ENCODE data around the gene S100A8. TPM values are rescaled to one million over a fixed set of nuclear protein-coding genes. Genes with fewer than 3 reads are reported as not detected.

S100A8 gene
- total RNA-seq, 1 experiment from 2014 or later: not detected

- Histone ChIP-seq H3K9me3 (ENCODE audit: low read depth, low read length, poor library complexity, severe bottlenecking) (no peaks in the 10 kb centered on the region), H3K27ac (ENCODE audit: low read depth, low read length, poor library complexity, severe bottlenecking) (no peak overlapping the region), H3K36me3 (ENCODE audit: insufficient read depth, low read length, poor library complexity, severe bottlenecking) (no peaks in the 10 kb centered on the region), H3K4me3 (ENCODE audit: low read depth, low read length, poor library complexity, severe bottlenecking) (no peak overlapping the region), H3K4me1 (ENCODE audit: insufficient read depth, low read length, poor library complexity, severe bottlenecking) (no peaks in the 10 kb centered on the region), H3K27me3 (replicated peaks; ENCODE audit: insufficient read depth, low read depth, low read length, poor library complexity) (peaks cover 97% of the 10 kb centered on the region)
- ChIA-PET POLR2A (ENCODE audit: low non-redundant PET) (no interaction called here), CTCF (interaction anchor here (0.6 kb wide), 1 partner anchor 18 kb away, joined by 4 read pairs; no protein-coding TSS in a partner anchor)
- BruUV-seq (replicated peaks): no TSS peak
- intact Hi-C loops (cut with micrococcal nuclease; ENCODE audit: unreplicated experiment): no loop called here
- no peak for DNase-seq (ENCODE audit: low spot score)
- no peak for TF ChIP-seq EZH2 (IDR thresholded peaks at IDR 0.05; ENCODE audit: borderline replicate concordance, low read depth, low read length, poor library complexity, severe bottlenecking)
- TF ChIP-seq, protein P1, sequence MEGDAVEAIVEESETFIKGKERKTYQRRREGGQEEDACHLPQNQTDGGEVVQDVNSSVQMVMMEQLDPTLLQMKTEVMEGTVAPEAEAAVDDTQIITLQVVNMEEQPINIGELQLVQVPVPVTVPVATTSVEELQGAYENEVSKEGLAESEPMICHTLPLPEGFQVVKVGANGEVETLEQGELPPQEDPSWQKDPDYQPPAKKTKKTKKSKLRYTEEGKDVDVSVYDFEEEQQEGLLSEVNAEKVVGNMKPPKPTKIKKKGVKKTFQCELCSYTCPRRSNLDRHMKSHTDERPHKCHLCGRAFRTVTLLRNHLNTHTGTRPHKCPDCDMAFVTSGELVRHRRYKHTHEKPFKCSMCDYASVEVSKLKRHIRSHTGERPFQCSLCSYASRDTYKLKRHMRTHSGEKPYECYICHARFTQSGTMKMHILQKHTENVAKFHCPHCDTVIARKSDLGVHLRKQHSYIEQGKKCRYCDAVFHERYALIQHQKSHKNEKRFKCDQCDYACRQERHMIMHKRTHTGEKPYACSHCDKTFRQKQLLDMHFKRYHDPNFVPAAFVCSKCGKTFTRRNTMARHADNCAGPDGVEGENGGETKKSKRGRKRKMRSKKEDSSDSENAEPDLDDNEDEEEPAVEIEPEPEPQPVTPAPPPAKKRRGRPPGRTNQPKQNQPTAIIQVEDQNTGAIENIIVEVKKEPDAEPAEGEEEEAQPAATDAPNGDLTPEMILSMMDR (conservative IDR thresholded peaks at IDR 0.05; ENCODE audit: low read depth, low read length): no peak
Observed at GRCh38 chr1:153346077-153346723, 44.7 kb downstream of the S100A8 start.

DNA sequence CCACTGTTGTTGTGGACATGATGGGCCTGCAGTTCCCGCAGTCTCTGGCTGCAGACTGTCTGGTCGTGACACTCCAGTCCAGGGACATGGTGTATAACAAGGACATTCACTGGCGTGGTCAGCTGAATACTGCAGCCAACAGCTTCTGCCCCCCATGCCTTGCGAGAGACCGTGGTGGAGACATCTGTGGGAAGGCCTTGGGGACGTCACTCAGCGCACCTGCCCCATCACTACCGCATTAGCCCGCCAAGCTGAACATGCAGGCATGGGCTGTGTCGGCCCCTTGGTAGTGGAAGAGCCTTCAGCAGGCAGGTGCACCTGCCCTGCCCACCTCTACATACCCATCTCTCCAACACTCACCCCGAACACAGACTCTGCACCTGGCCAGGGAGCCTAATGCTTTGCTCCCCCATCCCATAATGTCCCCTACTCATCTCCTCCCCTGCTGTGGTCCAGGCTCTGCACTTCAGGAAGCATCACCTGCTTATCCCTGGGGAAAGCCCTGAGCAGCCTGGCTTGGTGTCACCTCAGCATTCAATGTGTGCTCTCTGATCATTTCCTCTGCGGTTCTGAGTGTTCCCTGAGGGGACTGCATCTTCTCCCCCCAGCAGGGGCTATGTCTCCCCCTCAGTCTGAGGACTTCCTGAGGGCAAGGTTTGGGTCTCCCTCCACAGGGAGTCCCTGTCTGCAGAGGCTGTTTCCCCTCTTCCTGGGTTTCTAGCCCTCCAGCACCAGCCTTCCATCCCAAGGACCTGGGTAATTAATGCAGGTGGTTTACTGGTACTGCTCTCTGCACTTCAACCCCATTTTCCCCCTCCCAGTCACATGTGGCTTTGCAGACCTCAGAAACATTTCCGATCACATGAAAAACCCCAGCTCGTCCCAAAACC lies 45.4 kb downstream of the S100A8 start:
- no peak for TF ChIP-seq EZH2 (IDR thresholded peaks at IDR 0.05; ENCODE audit: borderline replicate concordance, low read depth, low read length, poor library complexity, severe bottlenecking)
- TF ChIP-seq, protein P1 (conservative IDR thresholded peaks at IDR 0.05; ENCODE audit: low read depth, low read length): no peak
- Histone ChIP-seq H3K27me3 (replicated peaks; ENCODE audit: insufficient read depth, low read depth, low read length, poor library complexity) (peaks cover 97% of the 10 kb centered on the region), H3K9me3 (ENCODE audit: low read depth, low read length, poor library complexity, severe bottlenecking) (no peaks in the 10 kb centered on the region), H3K27ac (ENCODE audit: low read depth, low read length, poor library complexity, severe bottlenecking) (no peak overlapping the region), H3K4me3 (ENCODE audit: low read depth, low read length, poor library complexity, severe bottlenecking) (no peak overlapping the region), H3K36me3 (ENCODE audit: insufficient read depth, low read length, poor library complexity, severe bottlenecking) (no peaks in the 10 kb centered on the region), H3K4me1 (ENCODE audit: insufficient read depth, low read length, poor library complexity, severe bottlenecking) (no peaks in the 10 kb centered on the region)
- intact Hi-C loops (cut with micrococcal nuclease; ENCODE audit: unreplicated experiment): no loop called here
- DNase-seq (ENCODE audit: low spot score): no peak
- POLR2A ChIA-PET (ENCODE audit: low non-redundant PET): no interaction called here
- CTCF ChIA-PET: interaction anchor here (0.6 kb wide), 1 partner anchor 19 kb away, joined by 4 read pairs; no protein-coding TSS in a partner anchor
- BruUV-seq (replicated peaks): no TSS peak

DNA sequence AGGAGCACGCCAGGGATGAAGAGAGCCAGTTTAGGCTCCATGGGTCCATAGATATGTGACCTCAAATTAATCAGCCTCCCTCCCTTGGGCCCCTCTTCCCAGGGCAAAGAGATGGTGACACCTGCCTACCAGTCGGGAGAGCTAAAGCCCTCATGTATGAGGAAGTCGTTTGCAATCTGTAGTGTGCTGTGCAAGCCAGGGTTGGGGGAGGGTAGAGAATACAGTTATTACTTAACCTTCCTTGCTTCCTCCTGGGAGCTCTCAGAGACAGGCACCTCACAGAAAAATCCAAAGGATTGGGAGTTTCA lies 46.2 kb downstream of the S100A8 start:
- ChIA-PET POLR2A (ENCODE audit: low non-redundant PET) (no interaction called here), CTCF (no interaction called here)
- Histone ChIP-seq H3K27ac (ENCODE audit: low read depth, low read length, poor library complexity, severe bottlenecking) (no peak overlapping the region), H3K9me3 (ENCODE audit: low read depth, low read length, poor library complexity, severe bottlenecking) (no peaks in the 10 kb centered on the region), H3K27me3 (replicated peaks; ENCODE audit: insufficient read depth, low read depth, low read length, poor library complexity) (peaks cover 96% of the 10 kb centered on the region), H3K4me3 (ENCODE audit: low read depth, low read length, poor library complexity, severe bottlenecking) (no peak overlapping the region), H3K4me1 (ENCODE audit: insufficient read depth, low read length, poor library complexity, severe bottlenecking) (no peaks in the 10 kb centered on the region), H3K36me3 (ENCODE audit: insufficient read depth, low read length, poor library complexity, severe bottlenecking) (no peaks in the 10 kb centered on the region)
- no TSS peak for BruUV-seq (replicated peaks)
- DNase-seq (ENCODE audit: low spot score): no peak
- intact Hi-C loops (cut with micrococcal nuclease; ENCODE audit: unreplicated experiment): no loop called here
- TF ChIP-seq EZH2 (IDR thresholded peaks at IDR 0.05; ENCODE audit: borderline replicate concordance, low read depth, low read length, poor library complexity, severe bottlenecking): no peak
- TF ChIP-seq, protein P1 (conservative IDR thresholded peaks at IDR 0.05; ENCODE audit: low read depth, low read length): no peak
